BLaER1 (cell line): ENCODE measurements around the gene RNF6.

Experiments used
- H3K27ac ChIP-seq: shearing (Covaris generic); formaldehyde crosslinking; 2 replicates; pipeline ENCODE4 v1.8.1; 2022
- H3K27me3 ChIP-seq: shearing (Covaris generic); formaldehyde crosslinking; 2 replicates; pipeline ENCODE4 v1.8.1; 2022
- H3K36me3 ChIP-seq: shearing (Covaris generic); formaldehyde crosslinking; 2 replicates; pipeline ENCODE4 v1.8.1; 2022
- H3K4me1 ChIP-seq: shearing (Covaris generic); formaldehyde crosslinking; 2 replicates; pipeline ENCODE4 v1.8.1; 2022
- H3K4me2 ChIP-seq: shearing (Covaris generic); formaldehyde crosslinking; 2 replicates; pipeline ENCODE4 v1.8.1; 2022
- H3K4me3 ChIP-seq: shearing (Covaris generic); formaldehyde crosslinking; 2 replicates; pipeline ENCODE4 v1.8.1; 2022
- H3K9ac ChIP-seq: shearing (Covaris generic); formaldehyde crosslinking; 2 replicates; pipeline ENCODE4 v1.8.1; 2022
- H3K9me3 ChIP-seq: shearing (Covaris generic); formaldehyde crosslinking; 2 replicates; pipeline ENCODE4 v1.8.1; 2022
- H4K20me1 ChIP-seq: shearing (Covaris generic); formaldehyde crosslinking; 2 replicates; pipeline ENCODE4 v1.8.1; 2022
- Cebpa-rat ChIP-seq: shearing (Covaris generic); IDR thresholded peaks from 2 replicates; pipeline ENCODE4 v1.8.1; 2022

RNF6 gene

GRCh38 chr13:26228096-26228495 is 6.0 kb upstream of the RNF6 start:
- no peak overlapping the region for H3K4me2 ChIP-seq
- peaks cover under 1% of the 10 kb centered on the region for H3K4me1 ChIP-seq
- no peaks in the 10 kb centered on the region for H3K27me3 ChIP-seq
- H3K9ac ChIP-seq: no peak overlapping the region
- no peak overlapping the region for H3K4me3 ChIP-seq
- H3K36me3 ChIP-seq: no peaks in the 10 kb centered on the region
- no peak overlapping the region for H3K27ac ChIP-seq
- H3K9me3 ChIP-seq: no peaks in the 10 kb centered on the region
- no peaks in the 10 kb centered on the region for H4K20me1 ChIP-seq
- TF ChIP-seq Cebpa-rat: no peak

GRCh38 chr13:26227166-26227971 is 5.3 kb upstream of the RNF6 start:
- Histone ChIP-seq H3K36me3 (no peaks in the 10 kb centered on the region), H3K27ac (no peak overlapping the region), H3K4me2 (no peak overlapping the region), H3K4me1 (peaks cover 7% of the 10 kb centered on the region), H3K9me3 (no peaks in the 10 kb centered on the region), H3K4me3 (no peak overlapping the region), H3K9ac (no peak overlapping the region), H3K27me3 (no peaks in the 10 kb centered on the region), H4K20me1 (no peaks in the 10 kb centered on the region)
- TF ChIP-seq Cebpa-rat: no peak

DNA sequence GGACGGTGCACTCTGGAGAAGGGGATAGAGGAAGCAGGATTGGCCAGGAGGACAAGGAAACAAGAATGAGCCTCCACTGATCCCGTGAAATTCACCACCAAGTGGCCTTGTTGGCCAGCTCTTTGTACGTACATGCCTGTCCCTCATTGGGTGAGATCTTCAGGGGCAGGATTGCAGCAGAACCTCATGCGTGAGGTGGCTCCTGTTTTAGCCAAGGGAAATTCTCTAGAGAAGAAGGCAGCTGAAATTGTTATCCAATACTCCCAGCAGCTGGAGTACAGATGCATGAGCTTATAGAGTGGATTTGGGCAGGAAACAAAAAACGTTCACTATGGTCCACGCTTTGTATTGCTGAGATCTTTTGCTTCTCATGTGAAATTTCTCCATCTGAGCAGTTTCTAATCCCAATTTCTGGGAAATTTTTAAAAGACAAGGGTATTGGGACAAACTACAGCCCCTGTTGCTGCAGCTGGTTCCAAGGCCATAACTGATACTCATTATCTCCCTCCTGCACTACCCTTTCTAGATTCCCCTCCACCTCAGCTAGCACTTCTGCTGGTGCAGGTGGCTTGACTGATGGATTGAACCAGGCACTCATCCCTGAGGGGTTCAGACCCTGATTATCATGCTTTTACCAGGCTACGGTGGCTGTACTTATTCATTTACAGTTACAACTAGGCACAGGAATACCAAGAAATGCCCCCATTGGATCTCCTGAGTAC is 3.9 kb upstream of the RNF6 start:
- no peaks in the 10 kb centered on the region for H3K27me3 ChIP-seq
- H3K4me1 ChIP-seq: peaks cover 9% of the 10 kb centered on the region
- no peaks in the 10 kb centered on the region for H3K9me3 ChIP-seq
- TF ChIP-seq Cebpa-rat: no peak
- no peak overlapping the region for H3K27ac ChIP-seq
- H3K9ac ChIP-seq: no peak overlapping the region
- 0 out of 2 replicates have a peak, but pooled peaks cover 3% of the 10 kb centered on the region for H4K20me1 ChIP-seq
- no peak overlapping the region for H3K4me3 ChIP-seq
- H3K4me2 ChIP-seq: no peak overlapping the region
- no peaks in the 10 kb centered on the region for H3K36me3 ChIP-seq

- Histone ChIP-seq H3K27ac (peak overlapping the region; percentile 99), H3K9ac (peak overlapping the region; percentile 98)
Measured at GRCh38 chr13:26222520-26223046, 469 bp upstream of the RNF6 start.

GRCh38 chr13:26221399-26221720 is 754 bp downstream of the RNF6 start:
- Histone ChIP-seq H3K27me3 (no peaks in the 10 kb centered on the region), H3K36me3 (peaks cover 38% of the 10 kb centered on the region), H3K9ac (peak overlapping the region; percentile 98), H3K4me2 (peak overlapping the region; percentile 77), H3K4me1 (peaks cover 25% of the 10 kb centered on the region), H3K27ac (peak overlapping the region; percentile 99), H4K20me1 (peaks cover 27% of the 10 kb centered on the region; the same call in 1 of the 2 replicates), H3K4me3 (peak overlapping the region; percentile 97), H3K9me3 (no peaks in the 10 kb centered on the region)
- no peak for TF ChIP-seq Cebpa-rat

More at GRCh38 chr13:26222520-26223046, 469 bp upstream of the RNF6 start:
- H3K27me3 ChIP-seq: no peaks in the 10 kb centered on the region
- no peak for TF ChIP-seq Cebpa-rat
- peak overlapping the region; percentile 77 for H3K4me2 ChIP-seq
- peaks cover 25% of the 10 kb centered on the region for H3K4me1 ChIP-seq
- no peaks in the 10 kb centered on the region for H3K9me3 ChIP-seq
- H4K20me1 ChIP-seq: peaks cover 20% of the 10 kb centered on the region; the same call in 1 of the 2 replicates
- peaks cover 26% of the 10 kb centered on the region for H3K36me3 ChIP-seq
- peak overlapping the region; percentile 97 for H3K4me3 ChIP-seq

- peaks cover 29% of the 10 kb centered on the region; the same call in 1 of the 2 replicates for H4K20me1 ChIP-seq
- peaks cover 25% of the 10 kb centered on the region for H3K4me1 ChIP-seq
- TF ChIP-seq Cebpa-rat: no peak
- no peaks in the 10 kb centered on the region for H3K9me3 ChIP-seq
- no peak overlapping the region for H3K27ac ChIP-seq
- peak overlapping the region; percentile 97 for H3K4me3 ChIP-seq
- no peaks in the 10 kb centered on the region for H3K27me3 ChIP-seq
- H3K9ac ChIP-seq: peak overlapping the region; percentile 21; the same call in 1 of the 2 replicates
- H3K36me3 ChIP-seq: peaks cover 45% of the 10 kb centered on the region
- peak overlapping the region; percentile 77 for H3K4me2 ChIP-seq
Measured at GRCh38 chr13:26220575-26220974, 1.5 kb downstream of the RNF6 start.

GRCh38 chr13:26219726-26220125 is 2.4 kb downstream of the RNF6 start:
- Histone ChIP-seq H3K27ac (no peak overlapping the region), H3K4me3 (no peak overlapping the region), H3K27me3 (no peaks in the 10 kb centered on the region), H3K4me1 (peaks cover 25% of the 10 kb centered on the region), H3K4me2 (peak overlapping the region; percentile 77), H3K36me3 (peaks cover 53% of the 10 kb centered on the region), H4K20me1 (peaks cover 29% of the 10 kb centered on the region; the same call in 1 of the 2 replicates), H3K9me3 (no peaks in the 10 kb centered on the region), H3K9ac (no peak overlapping the region)
- TF ChIP-seq Cebpa-rat: no peak

DNA sequence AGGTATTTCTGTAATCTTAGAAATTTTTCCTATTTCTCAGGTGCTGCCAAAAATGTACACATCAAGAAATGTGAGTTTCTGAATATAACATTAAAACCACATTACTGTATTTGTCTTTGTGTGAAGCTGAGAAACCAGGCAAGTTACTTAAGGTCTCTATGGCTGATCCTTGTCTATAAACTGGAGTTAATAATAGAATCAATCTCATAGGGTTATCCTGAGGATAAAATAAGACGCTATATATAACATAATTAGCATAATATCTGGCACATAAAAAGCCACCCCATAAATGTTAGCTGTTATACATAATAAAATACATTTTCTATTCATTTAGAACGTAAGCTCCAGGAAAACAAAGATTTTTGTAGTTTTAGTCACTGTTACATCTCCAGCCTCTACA is 6.1 kb downstream of the RNF6 start:
- no peaks in the 10 kb centered on the region for H3K27me3 ChIP-seq
- no peaks in the 10 kb centered on the region for H3K9me3 ChIP-seq
- H4K20me1 ChIP-seq: peaks cover 31% of the 10 kb centered on the region; the same call in 1 of the 2 replicates
- H3K4me3 ChIP-seq: no peak overlapping the region
- peaks cover 78% of the 10 kb centered on the region for H3K36me3 ChIP-seq
- peaks cover 16% of the 10 kb centered on the region for H3K4me1 ChIP-seq
- no peak for TF ChIP-seq Cebpa-rat
- no peak overlapping the region for H3K27ac ChIP-seq
- no peak overlapping the region for H3K4me2 ChIP-seq
- H3K9ac ChIP-seq: no peak overlapping the region

DNA sequence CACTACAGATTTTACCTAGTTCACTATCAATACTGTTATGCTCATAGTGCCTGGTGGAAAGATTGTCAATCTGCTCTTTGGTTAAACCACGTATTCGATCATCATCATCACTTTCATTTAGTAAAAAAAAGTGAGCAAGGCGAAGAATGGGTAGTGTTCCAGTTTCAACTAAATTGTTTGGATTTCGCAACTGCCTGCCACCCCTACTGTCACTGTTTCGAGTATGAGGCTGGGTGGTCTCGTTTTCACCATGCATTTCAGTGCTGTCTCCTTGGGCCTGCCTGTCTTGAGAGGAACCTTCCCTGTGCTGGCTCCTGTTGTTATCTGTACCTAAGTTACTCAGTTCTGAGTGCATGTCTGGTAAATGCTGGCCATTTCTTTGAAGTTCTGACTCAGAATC is 8.1 kb downstream of the RNF6 start:
- H3K36me3 ChIP-seq: peaks cover 86% of the 10 kb centered on the region
- H4K20me1 ChIP-seq: peaks cover 14% of the 10 kb centered on the region; the same call in 1 of the 2 replicates
- no peak overlapping the region for H3K4me2 ChIP-seq
- H3K27ac ChIP-seq: no peak overlapping the region
- no peak overlapping the region for H3K9ac ChIP-seq
- TF ChIP-seq Cebpa-rat: no peak
- no peaks in the 10 kb centered on the region for H3K9me3 ChIP-seq
- H3K4me1 ChIP-seq: no peaks in the 10 kb centered on the region; the same call in 1 of the 2 replicates
- no peaks in the 10 kb centered on the region for H3K27me3 ChIP-seq
- no peak overlapping the region for H3K4me3 ChIP-seq

DNA sequence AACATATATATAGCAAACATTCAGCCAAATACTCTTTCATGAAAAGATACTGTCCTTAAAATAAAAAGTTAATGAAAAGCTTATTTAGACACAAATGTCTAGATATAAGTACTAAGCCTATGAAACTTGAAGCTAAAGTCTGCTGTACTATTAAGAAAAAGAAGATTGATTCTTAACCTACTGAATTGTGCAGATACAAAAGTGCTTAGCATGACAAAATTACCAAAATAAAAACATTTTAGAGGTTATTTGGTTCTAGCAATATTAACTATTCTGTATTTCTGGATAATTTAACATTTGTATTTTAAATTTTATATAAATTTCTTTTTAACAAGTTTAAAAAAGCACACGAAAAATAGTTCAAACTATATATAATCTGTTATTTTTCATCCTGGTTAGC is 8.8 kb downstream of the RNF6 start:
- peaks cover 87% of the 10 kb centered on the region for H3K36me3 ChIP-seq
- H3K4me3 ChIP-seq: no peak overlapping the region
- H3K9me3 ChIP-seq: no peaks in the 10 kb centered on the region
- no peaks in the 10 kb centered on the region for H3K4me1 ChIP-seq
- H3K9ac ChIP-seq: no peak overlapping the region
- H3K27me3 ChIP-seq: no peaks in the 10 kb centered on the region
- no peak overlapping the region for H3K27ac ChIP-seq
- TF ChIP-seq Cebpa-rat: no peak
- H3K4me2 ChIP-seq: no peak overlapping the region
- peaks cover 14% of the 10 kb centered on the region; the same call in 1 of the 2 replicates for H4K20me1 ChIP-seq
